GM18499 (cell line): ENCODE data around the gene RFC2.
"Not testable (repeated sequence)": the region's sequence is repeated elsewhere in the genome, so short reads cannot be mapped to it uniquely, and the experiment has no call there.

Experiments
- ATAC-seq: cut with Tn5 transposase; IDR thresholded peaks from one replicate; pipeline ENCODE4 v1.9.1; 2021; ENCODE audit warnings: moderate number of reproducible peaks; ENCODE audit not compliant: insufficient read depth, unreplicated experiment

Gene RFC2

DNA sequence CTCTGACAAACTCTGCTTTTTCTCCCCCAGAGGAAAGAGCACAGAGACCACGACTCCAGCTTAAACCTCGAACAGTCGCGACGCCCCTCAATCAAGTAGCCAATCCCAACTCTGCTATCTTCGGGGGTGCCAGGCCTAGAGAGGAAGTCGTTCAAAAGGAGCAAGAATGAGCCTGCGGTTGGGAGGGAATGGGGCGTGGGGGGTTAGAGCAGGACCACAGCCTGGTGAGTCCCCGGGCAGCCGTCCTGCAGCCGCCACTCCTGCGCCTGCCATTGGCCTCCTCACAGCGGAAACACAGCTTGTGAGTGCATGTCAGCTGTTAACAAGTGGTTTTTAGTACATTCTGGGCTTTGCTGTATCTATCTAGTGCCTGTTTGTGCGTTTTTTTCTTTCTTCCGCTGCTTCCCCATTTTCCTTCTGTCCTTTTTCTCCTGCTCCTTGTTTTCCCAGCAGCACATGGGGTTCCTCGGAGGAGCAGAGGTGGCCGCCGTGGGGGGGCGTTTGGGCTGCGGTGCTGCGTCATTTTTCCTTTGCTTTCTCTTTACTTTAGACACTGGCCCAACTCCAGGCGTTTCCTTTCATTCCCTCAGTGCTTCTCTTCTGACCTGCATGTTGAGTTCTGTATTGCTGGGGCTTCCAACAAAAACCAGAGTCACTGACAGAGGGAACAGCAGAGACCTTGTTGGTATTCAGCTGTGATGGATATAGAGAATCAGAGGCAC is 58.9 kb downstream of the RFC2 start:
- ATAC-seq = not testable (repeated sequence)

DNA sequence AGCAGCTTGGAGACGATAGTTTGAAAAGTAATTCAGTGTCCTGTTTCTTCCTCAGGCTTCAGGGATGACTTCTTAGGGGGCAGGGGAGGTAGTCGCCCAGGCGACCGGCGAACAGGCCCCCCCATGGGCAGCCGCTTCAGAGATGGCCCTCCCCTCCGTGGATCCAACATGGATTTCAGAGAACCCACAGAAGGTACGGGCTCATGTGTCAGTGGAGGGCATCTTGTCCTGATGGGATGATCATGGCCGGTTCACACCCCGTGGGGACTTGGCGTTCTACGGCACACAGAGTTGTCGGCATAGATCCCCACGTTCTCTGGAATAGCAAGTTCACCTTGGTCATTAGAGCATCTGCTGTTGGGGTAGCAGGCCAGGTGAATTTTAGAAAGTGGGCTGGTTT is 59.5 kb downstream of the RFC2 start:
- ATAC-seq = no peak

DNA sequence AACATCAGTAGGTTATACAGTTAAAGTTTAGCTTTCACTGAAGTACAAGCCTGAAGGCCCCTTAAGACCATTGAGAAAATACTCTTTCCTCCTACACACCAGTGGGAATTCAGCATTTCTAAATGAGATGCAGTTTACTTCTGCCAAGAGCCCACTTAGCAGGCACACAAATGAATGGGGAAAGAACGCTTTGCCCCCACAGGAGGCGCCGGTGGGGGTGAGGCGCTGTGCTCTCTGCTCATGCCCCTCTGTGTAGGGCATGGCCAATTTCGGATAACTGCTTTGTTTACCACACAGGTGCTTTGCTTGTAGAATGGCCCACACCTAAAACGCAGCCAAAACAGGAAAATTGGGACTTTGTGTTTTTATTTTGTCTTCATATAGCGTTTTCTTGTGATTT is 60.3 kb downstream of the RFC2 start:
- no peak for ATAC-seq

DNA sequence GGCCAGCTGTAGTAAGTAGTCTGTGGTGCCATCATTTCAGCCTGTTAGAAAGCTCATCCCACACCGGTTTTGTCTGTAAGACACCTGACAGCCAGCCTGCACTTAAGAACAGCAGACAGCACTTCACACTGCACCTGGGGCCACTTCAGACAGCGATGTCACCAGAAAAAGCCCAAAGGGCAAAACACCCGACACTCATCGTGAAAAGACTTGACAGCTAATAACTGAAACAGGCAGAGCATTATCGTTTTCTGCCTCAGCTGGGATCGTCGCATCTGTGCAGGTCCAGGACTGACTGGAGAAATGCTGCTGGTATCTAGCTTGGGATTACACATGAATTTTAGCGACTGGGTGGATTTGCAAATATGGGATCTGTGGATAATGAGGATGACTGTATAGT is 61.1 kb downstream of the RFC2 start:
- no peak for ATAC-seq

DNA sequence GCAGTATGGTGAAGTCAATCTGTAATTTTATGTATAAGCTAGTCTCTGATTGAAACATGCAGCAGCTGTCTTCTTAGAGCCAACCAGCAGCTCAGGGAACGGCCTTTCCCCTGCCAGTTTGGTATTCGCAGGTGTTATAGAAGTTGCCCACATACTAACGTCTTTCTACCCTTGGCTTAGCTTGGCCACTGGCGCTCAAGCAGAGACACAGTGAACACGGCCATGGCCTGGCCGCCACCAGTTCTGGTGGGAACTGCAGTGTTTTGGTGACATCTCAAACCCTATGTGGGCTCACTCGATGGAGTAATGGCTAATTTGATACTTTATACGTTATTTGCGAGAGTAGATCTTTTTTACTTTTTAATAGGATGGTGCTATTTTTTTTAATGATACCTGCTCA is 63.0 kb downstream of the RFC2 start:
- no peak for ATAC-seq

DNA sequence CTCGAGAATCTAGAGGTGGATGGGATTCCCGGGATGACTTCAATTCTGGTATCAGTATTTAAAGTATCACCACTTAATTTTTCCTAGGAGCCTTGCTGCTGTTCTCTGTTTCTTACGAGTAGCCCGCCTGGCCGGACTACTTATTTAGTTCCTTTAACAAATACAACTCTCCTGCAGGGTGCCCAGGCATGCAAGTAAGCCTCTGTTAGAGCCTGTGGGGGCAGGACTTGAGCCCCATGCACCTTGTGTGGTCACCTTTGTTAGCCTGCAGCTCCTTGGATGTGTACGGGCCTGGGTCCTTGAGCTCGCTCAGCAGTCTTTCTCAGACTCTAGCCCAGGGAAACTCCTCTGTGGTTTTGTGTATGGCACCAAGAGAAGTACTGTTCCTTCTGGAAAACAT is 63.9 kb downstream of the RFC2 start:
- ATAC-seq = no peak

DNA sequence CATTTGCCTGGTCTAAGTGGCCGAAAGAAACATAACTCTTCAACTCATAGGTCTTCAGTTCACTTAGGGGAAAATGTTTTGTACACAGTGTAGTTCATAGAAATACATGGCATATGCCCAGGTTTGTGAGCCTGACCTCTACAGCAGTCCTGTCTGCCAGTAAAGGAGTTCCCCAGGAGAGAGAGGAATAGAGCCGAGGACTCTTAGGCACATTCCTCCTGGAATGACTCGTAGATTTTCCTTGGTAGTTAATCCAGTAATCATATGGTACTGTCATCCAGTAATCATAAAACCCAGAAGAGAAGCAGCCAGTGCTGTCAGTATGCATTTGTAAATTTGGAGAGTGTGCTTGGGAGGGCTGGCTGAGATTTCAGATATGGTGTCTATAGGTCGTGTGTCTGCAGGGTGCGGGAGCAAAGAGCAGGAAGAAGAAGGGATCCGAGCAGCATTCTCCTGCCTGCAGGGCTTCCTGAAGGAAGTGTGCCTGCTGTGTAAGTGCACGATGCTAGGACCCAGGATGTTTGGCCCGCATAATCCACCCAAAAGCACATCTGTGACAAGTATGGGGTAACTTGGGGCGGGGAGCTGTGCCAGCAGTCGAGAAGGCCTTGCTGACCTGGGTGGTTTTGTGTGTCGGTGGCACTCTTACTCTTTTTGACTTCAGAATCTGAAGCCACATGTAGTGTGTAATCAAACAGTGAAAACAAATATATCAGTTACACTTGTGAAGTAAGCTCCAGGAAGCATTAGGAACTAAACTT is 66.1 kb downstream of the RFC2 start:
- no peak for ATAC-seq

DNA sequence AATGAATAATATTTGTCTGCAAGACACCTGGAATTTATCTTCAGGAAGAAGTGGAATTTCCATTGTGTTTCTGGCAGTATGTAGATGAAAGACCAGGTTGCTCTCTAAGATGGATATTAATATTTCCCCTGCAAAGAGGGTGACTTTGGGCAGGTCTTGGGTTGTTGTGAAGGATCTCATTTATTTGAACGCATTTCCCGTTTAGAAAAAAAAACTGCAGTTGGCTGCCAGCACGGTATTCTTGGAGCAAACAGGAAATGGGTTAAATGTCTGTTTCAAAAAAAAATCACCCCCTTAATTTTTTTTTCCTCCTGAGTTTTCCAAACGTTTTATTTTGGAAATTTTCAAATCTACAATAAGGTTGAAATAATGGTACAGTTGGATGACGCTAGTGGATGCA is 68.6 kb downstream of the RFC2 start:
- ATAC-seq = no peak

DNA sequence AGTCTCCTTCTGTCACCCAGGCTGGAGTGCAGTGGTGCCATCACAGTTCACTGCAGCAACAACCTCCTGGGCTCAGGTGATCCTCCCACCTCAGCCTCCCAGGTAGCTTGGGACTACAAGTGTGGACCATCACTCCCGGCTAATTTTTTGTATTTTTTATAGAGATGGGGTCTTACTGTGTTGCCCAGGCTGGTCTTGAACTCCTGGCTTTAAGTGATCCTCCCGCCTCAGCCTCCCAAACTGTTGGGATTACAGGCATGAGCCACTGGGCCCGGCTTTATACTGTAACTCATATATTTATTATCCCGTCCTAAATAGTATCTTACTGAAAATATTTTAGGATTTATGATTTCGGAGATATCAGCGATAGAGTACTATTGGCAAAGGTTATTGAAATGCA is 69.2 kb downstream of the RFC2 start:
- ATAC-seq = no peak

DNA sequence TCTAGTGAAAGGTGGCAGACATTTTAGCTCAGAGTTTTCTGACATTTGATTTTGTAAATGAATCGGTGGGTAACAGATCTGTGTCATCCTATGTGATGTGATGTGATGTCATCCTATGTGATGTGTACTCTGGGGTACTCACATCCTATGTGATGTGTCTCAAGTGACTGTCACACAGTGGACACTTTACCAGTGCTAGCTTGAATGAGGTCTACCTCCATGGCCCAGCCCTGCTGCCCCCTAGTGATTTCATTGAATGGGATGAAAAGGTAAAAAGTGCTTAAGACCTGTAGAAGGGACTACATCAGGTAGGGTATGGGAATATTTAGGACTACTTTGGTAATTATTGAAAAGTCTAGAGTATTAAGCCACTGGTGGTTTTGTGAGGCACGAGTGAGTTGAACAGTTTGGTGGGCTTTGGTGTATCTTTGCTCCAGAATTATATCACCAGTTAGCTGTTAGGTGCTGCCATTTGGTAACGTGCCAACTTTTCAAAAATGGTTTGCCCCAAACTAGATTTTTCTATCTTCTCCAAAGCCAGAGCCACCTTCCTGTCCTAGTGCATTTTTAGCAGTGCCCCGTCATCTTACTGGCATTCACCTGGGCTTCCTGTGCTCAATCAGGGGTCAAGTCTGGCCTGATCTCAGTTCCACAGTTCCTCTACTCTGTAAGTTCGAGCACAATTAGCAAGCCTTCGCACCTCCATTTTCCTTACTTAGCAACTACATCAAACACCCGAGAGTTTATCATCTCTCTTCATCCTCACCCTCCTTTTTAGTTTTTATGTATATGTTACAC is 70.3 kb downstream of the RFC2 start:
- ATAC-seq = no peak

DNA sequence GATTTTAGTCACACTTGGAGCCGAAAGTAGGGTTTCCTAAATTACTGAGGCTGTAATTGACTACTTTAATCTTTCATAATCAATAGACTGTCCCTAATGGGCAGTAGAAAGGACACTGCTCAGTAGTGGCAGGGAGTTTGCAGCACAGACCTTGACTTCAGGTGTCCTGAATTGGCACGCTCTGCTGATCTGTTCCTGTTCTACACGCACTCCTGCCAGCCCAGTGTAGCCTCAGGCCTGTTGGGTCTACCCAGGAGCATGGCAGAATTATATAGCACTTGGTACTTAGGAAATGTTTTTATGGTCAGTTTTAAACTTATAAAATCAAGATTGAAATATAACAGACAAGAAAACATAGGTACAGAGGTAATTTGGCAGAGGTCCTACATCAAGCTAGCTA is 71.1 kb downstream of the RFC2 start:
- ATAC-seq = no peak

DNA sequence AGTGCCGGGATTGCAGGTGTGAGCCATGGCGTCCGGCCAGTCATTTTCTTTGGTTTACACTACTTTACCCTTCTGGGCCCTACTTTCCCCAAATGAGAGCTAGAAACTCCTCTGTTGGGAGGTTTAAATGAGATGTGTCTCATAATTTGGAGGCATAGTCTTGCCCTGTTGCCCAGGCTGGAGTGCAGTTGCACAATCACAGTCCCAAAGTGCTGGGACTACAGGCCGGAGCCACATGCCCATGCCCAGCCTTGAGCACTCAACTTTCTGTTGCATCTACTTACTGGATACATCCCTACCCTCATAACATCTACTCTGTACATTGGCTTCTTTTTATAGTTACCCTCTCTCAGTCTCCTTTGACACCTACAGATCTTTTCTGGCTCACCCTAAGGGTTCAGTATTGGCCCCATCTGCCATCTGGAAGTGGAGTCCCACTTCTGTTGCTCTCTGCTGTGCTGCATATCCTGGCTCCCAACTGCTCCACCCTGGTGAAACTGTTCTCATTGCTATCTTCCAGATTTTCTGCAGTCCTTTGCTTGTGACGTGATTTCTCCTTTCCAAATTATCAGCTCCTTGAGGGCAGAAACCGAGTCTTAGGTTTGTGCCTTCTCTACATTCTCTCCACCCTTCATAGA is 71.6 kb downstream of the RFC2 start:
- no peak for ATAC-seq

DNA sequence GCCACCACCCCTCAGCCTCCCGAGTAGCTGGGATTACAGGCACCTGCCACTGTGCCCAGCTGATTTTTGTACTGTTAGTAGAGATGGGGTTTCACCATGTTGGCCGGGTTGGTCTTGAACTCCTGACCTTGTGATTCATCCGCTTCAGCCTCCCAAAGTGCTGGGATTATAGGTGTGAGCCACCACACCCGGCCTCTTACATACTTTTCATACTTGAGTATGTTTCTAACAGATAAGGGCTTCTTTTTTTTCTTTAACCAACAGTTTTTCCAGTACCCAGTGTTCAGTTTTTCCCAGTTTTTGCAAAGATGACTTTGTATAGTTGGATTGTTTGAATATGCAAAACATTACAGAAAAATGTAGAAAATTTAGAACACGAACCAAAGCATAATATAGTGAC is 72.4 kb downstream of the RFC2 start:
- ATAC-seq = no peak
